GM21825 (cell line): Measurements from ENCODE around the gene DAP.
A peak's percentile ranks its signal among the peaks of the same experiment; 100 is the strongest.

Source experiments
- ATAC-seq: cut with Tn5 transposase; IDR thresholded peaks from one replicate; pipeline ENCODE4 v1.9.1; 2021; ENCODE audit warnings: mild to moderate bottlenecking, moderate library complexity; ENCODE audit not compliant: unreplicated experiment

Gene DAP

GRCh38 chr5:10712574-10713366, 48.3 kb downstream of the DAP start:
- ATAC-seq: peak; percentile 77

DNA sequence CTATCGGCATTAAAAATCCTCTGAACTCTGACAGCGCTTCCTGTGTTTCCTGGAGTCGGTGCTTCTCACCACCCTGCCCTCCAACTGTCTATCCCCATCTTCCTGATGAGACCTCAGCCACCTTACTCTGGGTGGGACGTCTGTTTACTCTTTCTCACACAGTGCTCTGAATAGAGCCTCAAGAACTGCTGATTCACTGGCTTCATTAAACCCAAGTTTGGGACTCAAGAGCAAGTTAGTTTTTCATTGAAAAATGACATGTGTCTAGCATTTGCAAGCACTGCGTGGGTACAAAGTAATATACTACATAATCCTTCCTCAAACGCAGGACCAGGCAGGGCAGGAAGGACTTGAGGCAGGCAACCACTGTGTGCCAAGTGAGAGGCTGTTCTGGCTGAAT, 49.5 kb downstream of the DAP start:
- ATAC-seq: no peak

DNA sequence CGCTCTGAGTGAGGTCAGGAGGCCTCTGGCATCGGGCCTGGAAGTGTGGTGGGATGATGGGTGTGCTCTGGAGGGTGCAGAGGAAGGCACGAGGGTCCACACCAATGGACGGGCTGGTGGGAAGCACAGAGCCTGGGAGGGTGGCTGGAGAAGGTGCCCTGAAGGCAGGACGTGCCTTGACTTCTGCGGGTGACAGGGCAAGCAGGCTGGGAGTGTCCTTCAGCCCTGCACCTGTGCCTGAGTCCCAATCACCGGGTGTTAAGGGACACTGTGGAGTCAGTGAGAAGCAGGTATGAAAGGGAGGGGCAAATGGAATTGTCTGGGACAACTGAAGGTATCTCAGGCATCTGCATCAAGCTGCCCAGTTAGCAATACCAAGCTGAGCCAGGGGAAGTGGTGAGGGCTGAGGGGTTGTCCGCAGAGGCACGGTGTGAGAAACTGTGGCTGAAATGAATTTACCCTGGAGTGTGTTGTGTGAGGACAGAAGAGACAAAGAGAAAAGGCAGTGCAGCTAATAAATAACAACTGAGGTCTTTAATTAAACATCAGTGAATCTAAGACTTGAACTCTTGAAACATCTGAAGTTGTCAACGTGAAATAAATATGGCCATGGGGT, 50.4 kb downstream of the DAP start:
- no peak for ATAC-seq

- ATAC-seq: no peak
These were observed 51.1 kb downstream of the DAP start for GRCh38 chr5:10709933-10710332.

- no peak for ATAC-seq
These were observed 51.6 kb downstream of the DAP start for GRCh38 chr5:10709409-10709808.

- ATAC-seq: no peak
These were observed 52.7 kb downstream of the DAP start for GRCh38 chr5:10708189-10708944.

DNA sequence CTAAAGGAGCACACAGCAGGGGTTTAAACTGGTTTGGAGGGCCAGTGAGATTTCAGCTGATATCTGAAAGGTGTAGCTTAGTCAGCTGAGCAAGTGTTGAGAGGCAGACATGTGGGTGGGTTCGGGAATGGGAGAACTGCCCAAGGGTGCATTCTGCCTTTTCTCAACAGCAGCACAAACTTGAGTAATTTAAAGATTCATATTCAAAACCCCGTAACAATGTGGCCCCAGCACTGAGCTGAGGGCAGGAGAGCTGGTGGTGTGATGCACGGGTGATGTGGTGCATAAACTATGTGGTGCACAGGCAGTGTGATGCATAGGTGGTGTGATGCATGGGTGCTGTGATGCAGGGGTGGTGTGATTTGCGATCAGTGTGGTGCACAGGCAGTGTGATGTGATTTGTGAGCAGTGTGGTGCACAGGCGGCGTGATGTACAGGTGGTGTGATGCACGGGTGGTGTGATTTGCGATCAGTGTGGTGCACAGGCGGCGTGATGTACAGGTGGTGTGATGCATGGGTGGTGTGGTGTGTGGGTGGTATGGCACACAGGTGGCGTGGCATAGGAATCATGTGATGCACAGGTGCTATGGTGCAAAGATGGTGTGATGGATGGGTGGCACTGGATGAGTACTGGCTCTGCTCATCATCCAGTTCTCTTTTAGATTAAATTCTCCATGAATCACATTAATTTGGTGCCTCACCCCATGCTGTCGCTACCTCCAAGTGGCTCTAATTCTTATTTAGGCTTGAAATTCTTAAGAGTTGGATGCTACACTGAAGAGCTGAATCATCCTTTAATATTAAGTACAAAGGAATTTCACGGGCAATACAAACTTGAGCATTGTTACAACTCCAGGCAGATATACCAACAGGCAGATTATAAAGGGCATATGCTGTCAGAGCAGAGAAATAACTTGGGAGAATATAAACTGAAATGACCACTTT, 53.6 kb downstream of the DAP start:
- no peak for ATAC-seq

- no peak for ATAC-seq
These were observed 54.7 kb downstream of the DAP start for GRCh38 chr5:10706326-10706725.

DNA sequence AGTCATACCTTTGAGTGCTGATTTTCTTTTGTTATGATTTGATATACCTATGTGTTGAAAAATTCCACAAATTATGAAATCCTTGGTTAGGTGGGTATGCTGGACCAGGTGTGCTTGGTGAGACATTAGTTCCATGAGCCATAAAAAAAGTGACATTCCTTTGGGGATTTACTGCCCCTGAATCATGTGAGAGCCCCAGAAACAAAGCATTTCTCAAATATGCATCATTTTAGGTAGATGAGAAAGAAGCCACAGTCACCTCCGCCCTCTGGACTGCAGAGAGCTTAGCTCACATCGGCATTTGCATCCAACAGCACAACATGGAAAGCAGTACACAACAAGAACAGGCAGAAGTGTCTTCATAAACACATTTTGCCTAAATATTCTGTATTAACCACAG, 55.3 kb downstream of the DAP start:
- no peak for ATAC-seq

DNA sequence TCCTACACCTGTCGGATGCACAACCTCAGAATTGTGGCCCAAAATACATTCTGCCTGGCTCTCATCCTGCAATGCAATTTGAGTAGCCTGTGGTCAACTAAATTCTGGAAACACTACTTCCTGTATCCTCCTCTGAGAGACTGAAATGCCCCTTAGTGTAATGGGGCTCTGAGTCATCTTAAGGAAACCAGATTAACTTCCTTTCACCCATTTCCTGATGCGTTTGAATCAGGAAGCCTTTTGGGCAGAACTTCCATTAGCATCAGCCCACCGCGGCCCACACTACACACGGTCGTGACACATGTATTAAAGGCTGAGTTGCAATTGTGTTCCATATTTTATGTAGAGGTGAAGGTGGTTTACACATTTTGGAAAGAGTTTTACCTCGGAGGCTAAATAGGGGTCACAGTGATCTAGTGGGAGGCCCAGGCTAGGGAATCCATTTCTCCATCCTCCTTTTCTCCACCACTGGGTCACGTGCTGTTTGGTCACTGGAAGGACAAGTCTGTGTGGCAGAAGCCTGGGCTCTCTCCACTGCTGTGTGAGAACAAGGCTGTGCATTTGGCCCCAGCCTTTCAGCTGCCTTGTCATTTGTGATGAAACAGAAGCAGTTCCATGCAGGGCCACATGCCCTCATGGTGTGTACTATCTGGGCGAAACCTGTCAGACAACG, 55.9 kb downstream of the DAP start:
- no peak for ATAC-seq

- ATAC-seq: no peak
These were observed 57.4 kb downstream of the DAP start for GRCh38 chr5:10703676-10704075.

- no peak for ATAC-seq
These were observed 58.0 kb downstream of the DAP start for GRCh38 chr5:10702911-10703491.

DNA sequence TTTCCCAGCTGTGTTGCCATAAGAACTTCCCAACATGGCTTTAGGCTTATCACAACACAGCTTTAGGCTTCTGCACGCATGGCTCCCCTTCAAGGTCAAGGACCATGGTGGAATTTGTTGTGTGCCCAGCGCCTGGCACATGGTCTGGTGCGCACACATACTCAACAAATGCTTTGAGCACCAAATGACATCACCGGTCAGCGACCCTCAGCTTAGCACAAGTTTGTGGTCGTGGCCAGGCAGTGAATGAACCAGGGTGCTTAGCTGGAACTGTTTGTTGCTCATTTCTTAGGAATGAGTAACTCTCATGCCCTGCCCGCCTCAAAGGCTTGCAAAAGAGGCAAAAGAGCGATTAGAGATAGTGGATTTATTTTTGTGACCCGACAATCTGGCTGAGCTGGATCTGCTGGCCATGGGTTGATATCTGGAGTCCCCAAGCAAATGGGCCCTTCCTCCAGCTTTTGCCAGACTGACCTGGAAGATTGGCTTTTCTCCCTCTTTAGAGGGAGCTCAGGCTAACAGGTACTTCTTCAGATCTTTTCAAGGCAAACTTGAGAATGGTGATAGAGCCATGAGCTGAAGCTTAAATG, 58.9 kb downstream of the DAP start:
- no peak for ATAC-seq

- ATAC-seq: no peak
These were observed 59.4 kb downstream of the DAP start for GRCh38 chr5:10701567-10702039.

- ATAC-seq: no peak
These were observed 60.5 kb downstream of the DAP start for GRCh38 chr5:10700516-10700915.

DNA sequence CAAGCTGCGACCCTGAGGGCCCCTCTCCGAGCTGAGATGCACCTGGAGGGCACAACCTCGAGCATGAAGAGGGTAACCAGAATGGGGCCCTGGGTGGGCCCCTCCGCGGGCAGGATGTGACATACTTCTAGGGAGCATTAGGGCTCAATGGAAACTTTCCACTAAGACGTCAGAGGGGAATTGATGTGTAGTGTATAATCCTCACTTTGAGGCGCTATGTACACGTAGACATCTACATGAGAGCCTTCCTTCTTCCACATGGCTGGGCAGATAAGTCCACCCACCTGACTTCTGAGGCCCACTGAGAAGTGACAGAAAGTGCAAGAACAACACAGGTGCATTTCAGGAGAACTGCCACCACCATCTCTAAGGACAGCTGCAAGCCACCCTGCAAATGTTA, 61.0 kb downstream of the DAP start:
- peak; percentile 58 for ATAC-seq

DNA sequence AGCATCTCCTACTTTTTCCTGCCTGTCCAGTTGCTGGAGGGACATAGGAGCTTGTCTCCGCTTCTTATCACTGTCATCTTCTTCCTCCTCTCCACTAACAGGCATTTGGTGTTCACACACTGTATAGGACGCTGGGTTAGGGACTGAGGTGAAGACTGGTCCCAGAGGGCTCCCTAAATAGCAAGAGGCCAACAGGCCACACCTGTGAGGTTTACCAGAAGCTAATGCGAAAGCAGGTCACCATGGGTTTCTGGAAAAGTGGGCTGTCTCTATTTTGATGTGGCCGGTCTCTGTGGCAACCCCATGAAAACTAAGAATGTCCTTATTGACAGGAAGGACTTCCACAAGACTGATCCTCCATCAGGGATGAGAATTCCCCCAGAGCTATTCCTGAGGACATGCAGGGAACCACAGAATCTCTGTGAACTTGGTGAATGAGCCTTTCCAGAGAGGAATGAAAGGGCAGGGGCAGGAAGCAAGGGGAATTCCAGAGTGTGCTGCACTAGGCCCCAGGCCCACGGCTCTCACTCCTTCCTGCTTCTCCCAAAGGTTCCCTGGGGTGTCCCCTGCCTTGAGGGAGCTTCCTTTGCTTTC, 61.7 kb downstream of the DAP start:
- ATAC-seq: peak; percentile 56

DNA sequence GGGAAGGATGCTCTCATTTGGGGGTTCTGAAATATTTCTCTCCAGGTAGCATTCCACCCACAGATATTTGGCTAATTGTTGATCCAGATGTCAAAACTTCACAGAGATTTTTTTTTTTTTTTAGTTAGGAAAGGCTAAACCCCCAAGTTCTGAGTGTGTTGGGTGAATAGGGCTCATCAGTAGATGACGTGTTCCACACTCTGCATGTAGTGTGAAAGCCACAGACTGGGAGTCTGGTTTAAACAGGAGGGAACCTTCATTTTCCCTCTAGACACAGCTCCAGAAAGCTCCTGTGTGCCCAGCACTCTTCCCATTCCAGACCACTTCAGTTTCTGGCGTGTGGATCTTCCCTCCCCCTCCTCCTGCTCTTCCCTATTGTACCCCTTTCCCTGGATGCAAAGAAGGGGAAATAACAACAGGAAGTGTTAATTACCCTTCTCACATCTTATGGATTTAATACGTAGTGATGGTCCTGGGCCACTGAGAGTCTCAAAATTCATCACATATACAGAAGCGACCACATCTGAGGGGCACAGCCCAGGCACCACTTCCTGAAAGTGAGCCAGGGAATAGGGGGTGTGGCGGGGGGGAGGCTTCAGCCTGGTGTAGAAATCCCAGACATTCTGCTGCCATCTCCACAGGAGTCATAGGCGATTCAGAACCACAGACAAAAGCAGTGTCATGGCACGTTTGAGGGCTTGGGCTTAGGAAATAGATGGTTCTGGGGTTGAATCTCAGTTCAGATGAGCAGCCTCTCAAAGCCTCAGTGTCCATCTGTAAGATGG, 65.1 kb downstream of the DAP start:
- ATAC-seq: no peak
